Smooth muscle cell (in vitro differentiated cells): Measurements from ENCODE around the gene IL1RAP. TPM values are rescaled to one million over a fixed set of nuclear protein-coding genes. Genes with fewer than 3 reads are reported as not detected.

Experiments used
- DNase-seq: peaks from one replicate; lab custom pipeline; 2025; ENCODE audit not compliant: unreplicated experiment; lab: John Stamatoyannopoulos, UW
- H2AFZ ChIP-seq: fragments of 200-600 bp; sonication (generic); 2 replicates; pipeline ENCODE4 v1.6.0; 2016; ENCODE audit warnings: antibody characterized with exemption, low read depth, mild to moderate bottlenecking
- H3F3A ChIP-seq: fragments of 200-600 bp; sonication (generic); 2 replicates; pipeline ENCODE4 v1.6.0; 2017; ENCODE audit warnings: antibody characterized with exemption, low read depth
- H3K27ac ChIP-seq: fragments of 200-600 bp; sonication (generic); 2 replicates; pipeline ENCODE4 v1.5.1; 2016; ENCODE audit warnings: low read depth, mild to moderate bottlenecking
- H3K27me3 ChIP-seq: fragments of 200-600 bp; sonication (generic); 2 replicates; pipeline ENCODE4 v1.6.1; 2016; ENCODE audit warnings: low read depth, mild to moderate bottlenecking
- H3K36me3 ChIP-seq: fragments of 200-600 bp; sonication (generic); 2 replicates; pipeline ENCODE4 v1.5.1; 2016; ENCODE audit warnings: low read depth
- H3K4me1 ChIP-seq: fragments of 200-600 bp; sonication (generic); 2 replicates; pipeline ENCODE4 v1.5.1; 2016; ENCODE audit warnings: low read depth
- H3K4me2 ChIP-seq: fragments of 200-600 bp; sonication (generic); 2 replicates; pipeline ENCODE4 v1.6.0; 2016; ENCODE audit warnings: mild to moderate bottlenecking
- H3K4me3 ChIP-seq: fragments of 200-600 bp; sonication (generic); 2 replicates; pipeline ENCODE4 v1.5.1; 2016; ENCODE audit warnings: mild to moderate bottlenecking
- H3K79me2 ChIP-seq: fragments of 200-600 bp; sonication (generic); 2 replicates; pipeline ENCODE4 v1.6.0; 2016; ENCODE audit warnings: low read depth, mild to moderate bottlenecking
- H3K9ac ChIP-seq: fragments of 200-600 bp; sonication (generic); 2 replicates; pipeline ENCODE4 v1.6.0; 2016; ENCODE audit warnings: low read depth
- H3K9me3 ChIP-seq: fragments of 200-600 bp; sonication (generic); replicated peaks from 2 replicates; pipeline ENCODE4 v1.5.1; 2016; ENCODE audit warnings: low read depth
- H4K20me1 ChIP-seq: fragments of 200-600 bp; sonication (generic); 2 replicates; pipeline ENCODE4 v1.6.0; 2016; ENCODE audit warnings: low read depth
- WGBS: methylation state at CpG from one replicate; pipeline ENCODE4 v1.1.7; 2016; ENCODE audit warnings: low lambda C conversion rate; 5-methylcytosine and 5-hydroxymethylcytosine counted together
- polyA plus RNA-seq: library from polyadenylated mRNA; unstranded; fragments of >200 nt; fragmentation: Nextera tagmentation; extraction: Ambion mirVana; gene quantifications from 2 replicates; pipeline ENCODE4 v1.2.1, GENCODE V29; 2016
- total RNA-seq: library from RNA; depleted of rRNA; stranded (reverse); fragments of >200 nt; gene quantifications from 2 replicates; pipeline ENCODE4 v1.2.3, GENCODE V29; 2014
- TF ChIP-seq, protein P1 (sequence below): fragments of 200-600 bp; sonication (generic); IDR thresholded peaks from 2 replicates; pipeline ENCODE4 v1.5.1; 2017; ENCODE audit warnings: borderline replicate concordance, mild to moderate bottlenecking, antibody characterized with exemption; ENCODE audit not compliant: insufficient read depth, poor library complexity, severe bottlenecking

Gene IL1RAP
- total and polyA plus RNA-seq, 2 experiments from 2014 or later = 13.5 to 49.1 TPM

DNA sequence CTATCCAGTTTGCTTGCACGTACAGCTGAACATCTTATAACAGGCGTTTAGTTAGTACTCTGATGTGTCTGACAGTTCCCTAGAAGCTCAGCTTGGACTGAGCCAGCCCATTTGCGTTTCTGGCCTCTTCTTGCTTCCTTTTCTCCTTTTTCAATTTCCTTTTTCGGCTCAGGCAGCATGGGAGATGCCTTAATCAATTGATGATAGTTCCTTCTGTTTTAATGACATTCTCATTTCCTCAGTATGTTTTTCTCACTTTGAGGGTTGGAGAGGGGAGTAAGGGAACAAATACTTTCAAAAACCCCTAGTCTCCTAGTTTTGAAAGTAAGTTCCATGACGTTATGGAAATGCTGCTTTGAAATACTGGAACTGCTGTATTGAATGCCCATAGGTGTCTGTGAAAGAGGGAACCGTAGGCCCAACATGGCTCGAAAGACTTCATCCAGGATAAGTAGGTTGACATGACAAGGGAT lies 18.9 kb downstream of the IL1RAP start:
- peak overlapping the region; percentile 97 for H3K27ac ChIP-seq
- peak overlapping the region; percentile 61 for H3K9ac ChIP-seq
- H3K4me3 ChIP-seq = no peak overlapping the region
- H3K36me3 ChIP-seq = no peaks in the 10 kb centered on the region
- 96% methylated on average over 7 of the region's 7 CpGs for WGBS
- no peak for DNase-seq
- no peaks in the 10 kb centered on the region for H3K9me3 ChIP-seq
- no peak overlapping the region for H2AFZ ChIP-seq
- peak overlapping the region; percentile 71 for H3K4me2 ChIP-seq
- no peaks in the 10 kb centered on the region for H4K20me1 ChIP-seq
- H3F3A ChIP-seq = peaks cover 15% of the 10 kb centered on the region
- H3K4me1 ChIP-seq = peaks cover 20% of the 10 kb centered on the region
- H3K27me3 ChIP-seq = no peaks in the 10 kb centered on the region
- TF ChIP-seq, protein P1, sequence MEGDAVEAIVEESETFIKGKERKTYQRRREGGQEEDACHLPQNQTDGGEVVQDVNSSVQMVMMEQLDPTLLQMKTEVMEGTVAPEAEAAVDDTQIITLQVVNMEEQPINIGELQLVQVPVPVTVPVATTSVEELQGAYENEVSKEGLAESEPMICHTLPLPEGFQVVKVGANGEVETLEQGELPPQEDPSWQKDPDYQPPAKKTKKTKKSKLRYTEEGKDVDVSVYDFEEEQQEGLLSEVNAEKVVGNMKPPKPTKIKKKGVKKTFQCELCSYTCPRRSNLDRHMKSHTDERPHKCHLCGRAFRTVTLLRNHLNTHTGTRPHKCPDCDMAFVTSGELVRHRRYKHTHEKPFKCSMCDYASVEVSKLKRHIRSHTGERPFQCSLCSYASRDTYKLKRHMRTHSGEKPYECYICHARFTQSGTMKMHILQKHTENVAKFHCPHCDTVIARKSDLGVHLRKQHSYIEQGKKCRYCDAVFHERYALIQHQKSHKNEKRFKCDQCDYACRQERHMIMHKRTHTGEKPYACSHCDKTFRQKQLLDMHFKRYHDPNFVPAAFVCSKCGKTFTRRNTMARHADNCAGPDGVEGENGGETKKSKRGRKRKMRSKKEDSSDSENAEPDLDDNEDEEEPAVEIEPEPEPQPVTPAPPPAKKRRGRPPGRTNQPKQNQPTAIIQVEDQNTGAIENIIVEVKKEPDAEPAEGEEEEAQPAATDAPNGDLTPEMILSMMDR = no peak
- H3K79me2 ChIP-seq = peaks cover 5% of the 10 kb centered on the region

DNA sequence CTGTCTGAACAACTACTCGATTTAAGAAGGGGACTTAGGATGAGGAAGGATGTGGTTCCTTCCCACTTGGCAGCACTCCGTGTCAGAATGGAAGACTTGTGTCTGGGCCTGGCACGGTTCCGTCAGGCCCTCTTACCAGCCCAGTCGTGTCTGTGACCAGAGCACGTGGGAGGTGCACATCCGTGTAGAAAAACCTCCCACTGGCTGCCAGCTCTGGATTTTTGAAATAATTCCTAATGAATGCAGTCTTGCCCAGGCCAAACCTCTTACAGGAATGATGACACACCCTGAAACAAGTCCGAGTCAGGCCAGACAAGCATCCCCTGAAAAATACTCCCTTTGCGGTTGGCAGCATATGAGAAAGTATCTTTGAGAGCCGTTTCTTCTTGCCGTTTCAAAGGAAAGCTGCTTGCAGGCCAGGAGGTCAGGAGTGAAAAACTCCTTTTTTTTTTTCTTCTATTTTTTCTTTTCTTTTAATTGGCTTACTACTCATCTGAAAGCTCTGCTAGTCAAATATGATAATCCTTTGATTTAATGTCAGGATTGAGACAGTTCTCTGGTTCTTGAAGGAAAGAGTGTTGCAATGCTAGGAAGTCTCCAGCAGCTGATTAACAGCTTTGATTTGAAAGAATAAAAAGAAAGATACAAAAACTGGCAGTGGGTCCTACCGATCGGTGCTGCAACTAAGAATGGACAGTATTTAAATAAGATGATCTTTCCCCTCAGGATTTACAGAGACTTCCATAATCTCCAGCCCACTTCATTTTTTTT lies 19.8 kb downstream of the IL1RAP start:
- H3K36me3 ChIP-seq = no peaks in the 10 kb centered on the region
- no peaks in the 10 kb centered on the region for H3K27me3 ChIP-seq
- peaks cover 5% of the 10 kb centered on the region for H3K79me2 ChIP-seq
- DNase-seq = no peak
- TF ChIP-seq, protein P1 = no peak
- H3K4me2 ChIP-seq = peak overlapping the region; percentile 71
- no peaks in the 10 kb centered on the region for H4K20me1 ChIP-seq
- H3K4me1 ChIP-seq = peaks cover 14% of the 10 kb centered on the region
- H3K9me3 ChIP-seq = no peaks in the 10 kb centered on the region
- no peak overlapping the region for H3K4me3 ChIP-seq
- H3F3A ChIP-seq = peaks cover 15% of the 10 kb centered on the region
- peak overlapping the region; percentile 83 for H2AFZ ChIP-seq
- H3K27ac ChIP-seq = peak overlapping the region; percentile 97
- peak overlapping the region; percentile 70 for H3K9ac ChIP-seq
- 21% methylated on average over 13 of the region's 13 CpGs for WGBS

DNA sequence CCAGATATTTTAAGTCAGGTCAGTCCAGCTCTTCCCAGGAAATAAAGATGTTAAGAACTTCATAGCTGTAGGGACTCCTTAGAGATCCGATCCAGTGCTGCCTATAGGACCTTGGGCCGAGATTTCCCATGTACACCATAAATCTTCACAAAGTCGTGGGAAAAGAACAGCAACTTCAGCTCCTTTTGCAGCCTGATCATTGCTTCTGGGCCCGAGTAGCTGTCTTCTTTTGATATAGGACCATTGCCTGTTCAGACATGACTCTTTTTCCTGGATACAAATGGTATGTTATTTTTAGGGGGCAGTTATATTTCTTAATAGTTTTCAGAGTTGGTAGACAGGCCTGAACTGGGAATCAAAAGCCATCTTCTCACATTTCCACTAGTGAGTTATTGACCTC lies 20.5 kb downstream of the IL1RAP start:
- H4K20me1 ChIP-seq = no peaks in the 10 kb centered on the region
- no peak for DNase-seq
- peak overlapping the region; percentile 97 for H3K27ac ChIP-seq
- peak overlapping the region; percentile 71 for H3K4me2 ChIP-seq
- WGBS = 72% methylated on average over 4 of the region's 4 CpGs
- peak overlapping the region; percentile 70 for H3K9ac ChIP-seq
- peaks cover 12% of the 10 kb centered on the region for H3K79me2 ChIP-seq
- H3F3A ChIP-seq = peaks cover 15% of the 10 kb centered on the region
- H3K36me3 ChIP-seq = no peaks in the 10 kb centered on the region
- no peak overlapping the region for H3K4me3 ChIP-seq
- H3K4me1 ChIP-seq = peaks cover 14% of the 10 kb centered on the region
- TF ChIP-seq, protein P1 = no peak
- H3K27me3 ChIP-seq = no peaks in the 10 kb centered on the region
- H2AFZ ChIP-seq = peak overlapping the region; percentile 83
- H3K9me3 ChIP-seq = no peaks in the 10 kb centered on the region

DNA sequence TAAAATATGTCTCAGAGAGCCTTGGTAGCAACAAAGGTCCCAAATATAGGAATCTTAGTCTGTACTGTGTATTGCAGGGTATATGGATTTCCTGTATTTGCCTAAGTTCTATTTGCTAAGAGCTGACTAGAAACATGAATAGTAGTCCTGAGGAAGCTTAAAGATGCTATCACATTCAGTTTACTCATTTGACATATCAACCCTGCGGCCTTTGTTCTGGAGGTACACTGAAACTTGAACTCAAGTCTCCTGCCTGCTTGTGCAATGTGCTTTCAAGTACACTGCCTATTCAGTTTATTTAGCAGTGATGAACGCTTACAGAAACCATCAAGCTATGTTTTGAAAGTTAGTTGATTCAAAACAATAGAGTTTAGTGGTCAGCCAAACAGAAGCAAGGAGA lies 21.1 kb downstream of the IL1RAP start:
- H3K9ac ChIP-seq = peak overlapping the region; percentile 70
- H4K20me1 ChIP-seq = no peaks in the 10 kb centered on the region
- no peak for DNase-seq
- peaks cover 15% of the 10 kb centered on the region for H3F3A ChIP-seq
- H2AFZ ChIP-seq = no peak overlapping the region
- H3K79me2 ChIP-seq = peaks cover 15% of the 10 kb centered on the region
- no peak overlapping the region for H3K4me3 ChIP-seq
- TF ChIP-seq, protein P1 = no peak
- peak overlapping the region; percentile 71 for H3K4me2 ChIP-seq
- H3K36me3 ChIP-seq = no peaks in the 10 kb centered on the region
- H3K27ac ChIP-seq = peak overlapping the region; percentile 97
- H3K9me3 ChIP-seq = no peaks in the 10 kb centered on the region
- WGBS = 86% methylated on average over 2 of the region's 2 CpGs
- H3K4me1 ChIP-seq = peaks cover 14% of the 10 kb centered on the region
- no peaks in the 10 kb centered on the region for H3K27me3 ChIP-seq
